Astrocyte of the cerebellum (primary cell): ENCODE data around the gene OVAAL.

Source experiments
- DNase-seq: peaks from one replicate; pipeline ENCODE4 v3.0.0-alpha.2; 2011; ENCODE audit warnings: low read depth
- H3K4me3 ChIP-seq: 2 replicates; pipeline ENCODE4 v1.5.1; 2011; ENCODE audit warnings: mild to moderate bottlenecking, low read depth, low read length, moderate library complexity
- CTCF ChIP-seq: IDR thresholded peaks from 2 replicates; pipeline ENCODE4 v1.5.1; 2012; ENCODE audit warnings: low read length, low read depth, moderate library complexity, mild to moderate bottlenecking; ENCODE audit errors: missing control alignments
- in situ Hi-C: cut with HindIII; loops from 2 replicates; pipeline ENCODE4 v1.10.0; 2017; ENCODE audit warnings: low sequenced_read_pairs

Gene OVAAL

GRCh38 chr1:180528868-180529470 lies 29.8 kb upstream of the OVAAL start:
- no peak for TF ChIP-seq CTCF
- DNase-seq: no peak
- in situ Hi-C loops: no loop called here
- H3K4me3 ChIP-seq: no peak overlapping the region

GRCh38 chr1:180530501-180530900 lies 28.3 kb upstream of the OVAAL start:
- no peak for DNase-seq
- no peak for TF ChIP-seq CTCF
- in situ Hi-C loops: no loop called here
- H3K4me3 ChIP-seq: no peak overlapping the region

GRCh38 chr1:180532854-180533253 lies 25.9 kb upstream of the OVAAL start:
- DNase-seq: no peak
- TF ChIP-seq CTCF: no peak
- H3K4me3 ChIP-seq: no peak overlapping the region
- in situ Hi-C loops: no loop called here

DNA sequence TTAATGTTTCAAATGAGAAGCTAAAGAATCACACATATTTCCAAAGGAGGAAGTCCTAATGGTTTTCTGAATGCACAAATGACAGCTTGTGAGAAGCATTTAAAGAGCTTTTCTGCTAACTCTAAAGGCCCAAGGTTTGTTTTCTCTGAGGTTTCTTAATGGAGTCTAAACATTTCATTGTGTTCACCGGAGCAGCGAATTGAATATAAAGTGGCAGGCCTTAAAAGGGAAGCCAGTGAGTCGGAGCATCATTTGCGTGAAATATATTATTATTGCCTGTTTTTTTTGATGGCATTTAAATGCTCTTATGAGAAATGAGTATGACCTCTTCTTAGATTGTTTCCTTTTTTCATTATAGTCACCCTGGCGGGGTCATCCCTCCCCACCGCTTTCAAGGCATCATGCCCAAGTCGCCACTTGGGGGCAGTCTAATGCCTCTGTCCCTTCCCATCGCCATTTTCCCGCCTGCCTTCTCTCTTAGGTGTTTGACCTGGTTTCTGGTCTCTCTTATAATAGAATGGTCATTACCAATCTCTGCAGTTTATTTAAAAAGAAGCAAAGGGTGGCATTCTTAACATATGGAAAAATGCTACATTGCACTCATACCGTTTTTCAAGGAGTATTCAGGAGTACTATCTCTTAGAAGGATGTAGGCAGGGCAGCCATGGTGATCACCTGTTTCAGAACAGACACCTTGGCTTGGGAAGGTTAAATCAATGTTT lies 25.3 kb upstream of the OVAAL start:
- no peak overlapping the region for H3K4me3 ChIP-seq
- in situ Hi-C loops: no loop called here
- DNase-seq: peak; percentile 39
- peak; percentile 88 for TF ChIP-seq CTCF

- in situ Hi-C loops: no loop called here
- H3K4me3 ChIP-seq: no peak overlapping the region
- DNase-seq: no peak
- no peak for TF ChIP-seq CTCF
Observed at GRCh38 chr1:180534214-180534613, 24.6 kb upstream of the OVAAL start.

DNA sequence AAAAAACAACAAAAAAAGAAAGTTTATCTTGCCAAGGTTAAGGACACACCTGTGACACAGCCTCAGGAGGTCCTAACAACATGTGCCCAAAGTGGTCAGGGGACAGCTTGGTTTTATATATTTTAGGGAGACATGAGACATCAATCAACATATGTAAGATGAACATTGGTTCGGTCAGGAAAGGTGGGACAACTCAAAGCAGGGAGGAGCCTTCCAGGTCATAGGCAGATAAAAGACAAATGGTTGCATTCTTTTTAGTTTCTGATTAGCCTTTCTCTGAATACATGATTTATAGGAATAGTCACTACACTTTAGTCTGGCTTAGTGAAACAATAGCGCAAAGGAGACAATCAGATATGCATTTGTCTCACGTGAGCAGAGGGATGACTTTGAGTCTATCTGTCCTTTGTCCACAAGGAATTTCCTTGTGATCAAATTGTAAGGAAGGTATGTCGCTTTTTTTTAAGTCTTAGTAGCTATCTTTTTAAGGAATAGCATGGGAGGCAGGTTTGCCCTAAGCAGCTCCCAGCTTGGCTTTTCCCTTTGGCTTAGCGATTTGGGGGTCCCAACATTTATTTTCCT lies 23.3 kb upstream of the OVAAL start:
- TF ChIP-seq CTCF: no peak
- no peak for DNase-seq
- no peak overlapping the region for H3K4me3 ChIP-seq
- in situ Hi-C loops: no loop called here
